ENCODE results near the gene EPS8L1. TPM values are rescaled to one million over a fixed set of nuclear protein-coding genes. Genes with fewer than 3 reads are reported as not detected.

EPS8L1 gene
- total RNA-seq, 1 donor from 2014 or later: 180 TPM

DNA sequence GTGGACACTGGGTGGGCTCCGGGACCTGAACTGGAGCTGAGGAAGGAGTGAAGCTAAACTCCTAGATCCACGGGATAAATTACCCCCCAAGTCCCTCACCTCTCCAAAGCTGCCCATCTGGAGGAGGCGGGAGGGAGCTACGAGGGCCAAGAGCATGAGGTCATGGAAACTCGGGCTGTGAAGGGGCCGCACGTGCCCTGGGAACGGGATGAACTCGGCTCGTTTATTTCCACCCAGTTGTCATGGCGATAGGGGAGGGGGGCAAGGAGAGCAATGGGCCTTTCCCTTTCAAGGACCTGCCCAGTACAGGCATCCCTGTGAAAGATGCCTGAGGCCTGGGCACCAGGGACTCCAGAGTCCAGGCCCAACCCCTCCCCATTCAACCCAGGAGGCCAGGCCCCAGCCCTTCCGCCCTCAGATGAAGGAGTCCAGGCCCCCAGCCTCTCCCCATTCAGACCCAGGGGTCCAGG, 37.9 kb downstream of the EPS8L1 start:
- Histone ChIP-seq H3K36me3 (no peaks in the 10 kb centered on the region), H3K27me3 (no peaks in the 10 kb centered on the region), H3K27ac (peak overlapping the region; percentile 96), H3K4me3 (peak overlapping the region; percentile 9 to 39), H3K9me3 (no peaks in the 10 kb centered on the region), H3K4me1 (peaks cover 68% of the 10 kb centered on the region)
- TF ChIP-seq, protein P1, sequence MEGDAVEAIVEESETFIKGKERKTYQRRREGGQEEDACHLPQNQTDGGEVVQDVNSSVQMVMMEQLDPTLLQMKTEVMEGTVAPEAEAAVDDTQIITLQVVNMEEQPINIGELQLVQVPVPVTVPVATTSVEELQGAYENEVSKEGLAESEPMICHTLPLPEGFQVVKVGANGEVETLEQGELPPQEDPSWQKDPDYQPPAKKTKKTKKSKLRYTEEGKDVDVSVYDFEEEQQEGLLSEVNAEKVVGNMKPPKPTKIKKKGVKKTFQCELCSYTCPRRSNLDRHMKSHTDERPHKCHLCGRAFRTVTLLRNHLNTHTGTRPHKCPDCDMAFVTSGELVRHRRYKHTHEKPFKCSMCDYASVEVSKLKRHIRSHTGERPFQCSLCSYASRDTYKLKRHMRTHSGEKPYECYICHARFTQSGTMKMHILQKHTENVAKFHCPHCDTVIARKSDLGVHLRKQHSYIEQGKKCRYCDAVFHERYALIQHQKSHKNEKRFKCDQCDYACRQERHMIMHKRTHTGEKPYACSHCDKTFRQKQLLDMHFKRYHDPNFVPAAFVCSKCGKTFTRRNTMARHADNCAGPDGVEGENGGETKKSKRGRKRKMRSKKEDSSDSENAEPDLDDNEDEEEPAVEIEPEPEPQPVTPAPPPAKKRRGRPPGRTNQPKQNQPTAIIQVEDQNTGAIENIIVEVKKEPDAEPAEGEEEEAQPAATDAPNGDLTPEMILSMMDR (IDR thresholded peaks at IDR 0.05): no peak
- TF ChIP-seq POLR2AphosphoS5 (IDR thresholded peaks at IDR 0.05; ENCODE audit: insufficient read depth in 1 of 2, low read depth in 1 of 2): peak; percentile 89 to 90
- TF ChIP-seq POLR2A (IDR thresholded peaks at IDR 0.05): no peak
- intact Hi-C loops (cut with DNase I): loop anchor here (10.0 kb wide), 1 partner anchor 551 kb away; no protein-coding TSS in a partner anchor
- DNase-seq (ENCODE audit: extremely low spot score in 2 of 2): peak in 1 of 2 donors; percentile 96

DNA sequence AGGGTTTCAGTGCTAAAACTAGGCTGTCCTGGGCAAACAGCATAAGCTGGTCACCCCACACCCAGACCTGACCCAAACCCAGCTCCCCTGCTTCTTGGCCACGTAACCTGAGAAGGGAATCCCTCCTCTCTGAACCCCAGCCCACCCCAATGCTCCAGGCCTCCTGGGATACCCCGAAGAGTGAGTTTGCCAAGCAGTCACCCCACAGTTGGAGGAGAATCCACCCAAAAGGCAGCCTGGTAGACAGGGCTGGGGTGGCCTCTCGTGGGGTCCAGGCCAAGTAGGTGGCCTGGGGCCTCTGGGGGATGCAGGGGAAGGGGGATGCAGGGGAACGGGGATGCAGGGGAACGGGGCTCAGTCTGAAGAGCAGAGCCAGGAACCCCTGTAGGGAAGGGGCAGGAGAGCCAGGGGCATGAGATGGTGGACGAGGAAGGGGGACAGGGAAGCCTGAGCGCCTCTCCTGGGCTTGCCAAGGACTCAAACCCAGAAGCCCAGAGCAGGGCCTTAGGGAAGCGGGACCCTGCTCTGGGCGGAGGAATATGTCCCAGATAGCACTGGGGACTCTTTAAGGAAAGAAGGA, 39.0 kb downstream of the EPS8L1 start:
- DNase-seq (ENCODE audit: extremely low spot score in 2 of 2): no peak
- H3K36me3 ChIP-seq: no peaks in the 10 kb centered on the region
- H3K27ac ChIP-seq: peak overlapping the region; percentile 96
- no peaks in the 10 kb centered on the region for H3K9me3 ChIP-seq
- peak overlapping the region in 1 of 2 donors; percentile 85 for H3K4me3 ChIP-seq
- peaks cover 69% of the 10 kb centered on the region for H3K4me1 ChIP-seq
- TF ChIP-seq, protein P1 (IDR thresholded peaks at IDR 0.05): no peak
- TF ChIP-seq POLR2A (IDR thresholded peaks at IDR 0.05): no peak
- TF ChIP-seq POLR2AphosphoS5 (IDR thresholded peaks at IDR 0.05; ENCODE audit: insufficient read depth in 1 of 2, low read depth in 1 of 2): no peak
- no peaks in the 10 kb centered on the region for H3K27me3 ChIP-seq
- intact Hi-C loops (cut with DNase I): loop anchor here (10.0 kb wide), 1 partner anchor 550 kb away; no protein-coding TSS in a partner anchor

DNA sequence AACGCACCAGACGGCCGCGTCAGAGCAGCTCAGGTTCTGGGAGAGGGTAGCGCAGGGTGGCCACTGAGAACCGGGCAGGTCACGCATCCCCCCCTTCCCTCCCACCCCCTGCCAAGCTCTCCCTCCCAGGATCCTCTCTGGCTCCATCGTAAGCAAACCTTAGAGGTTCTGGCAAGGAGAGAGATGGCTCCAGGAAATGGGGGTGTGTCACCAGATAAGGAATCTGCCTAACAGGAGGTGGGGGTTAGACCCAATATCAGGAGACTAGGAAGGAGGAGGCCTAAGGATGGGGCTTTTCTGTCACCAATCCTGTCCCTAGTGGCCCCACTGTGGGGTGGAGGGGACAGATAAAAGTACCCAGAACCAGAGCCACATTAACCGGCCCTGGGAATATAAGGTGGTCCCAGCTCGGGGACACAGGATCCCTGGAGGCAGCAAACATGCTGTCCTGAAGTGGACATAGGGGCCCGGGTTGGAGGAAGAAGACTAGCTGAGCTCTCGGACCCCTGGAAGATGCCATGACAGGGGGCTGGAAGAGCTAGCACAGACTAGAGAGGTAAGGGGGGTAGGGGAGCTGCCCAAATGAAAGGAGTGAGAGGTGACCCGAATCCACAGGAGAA, 39.9 kb downstream of the EPS8L1 start:
- no peak for TF ChIP-seq POLR2AphosphoS5 (IDR thresholded peaks at IDR 0.05; ENCODE audit: insufficient read depth in 1 of 2, low read depth in 1 of 2)
- TF ChIP-seq, protein P1 (IDR thresholded peaks at IDR 0.05): no peak
- TF ChIP-seq POLR2A (IDR thresholded peaks at IDR 0.05): no peak
- Histone ChIP-seq H3K27ac (peak overlapping the region; percentile 96), H3K4me1 (peaks cover 67% of the 10 kb centered on the region), H3K4me3 (peak overlapping the region; percentile 85 to 94), H3K36me3 (no peaks in the 10 kb centered on the region), H3K27me3 (no peaks in the 10 kb centered on the region), H3K9me3 (no peaks in the 10 kb centered on the region)
- intact Hi-C loops (cut with DNase I): loop anchor here (10.0 kb wide), 1 partner anchor 549 kb away; no protein-coding TSS in a partner anchor
- DNase-seq (ENCODE audit: extremely low spot score in 2 of 2): no peak

DNA sequence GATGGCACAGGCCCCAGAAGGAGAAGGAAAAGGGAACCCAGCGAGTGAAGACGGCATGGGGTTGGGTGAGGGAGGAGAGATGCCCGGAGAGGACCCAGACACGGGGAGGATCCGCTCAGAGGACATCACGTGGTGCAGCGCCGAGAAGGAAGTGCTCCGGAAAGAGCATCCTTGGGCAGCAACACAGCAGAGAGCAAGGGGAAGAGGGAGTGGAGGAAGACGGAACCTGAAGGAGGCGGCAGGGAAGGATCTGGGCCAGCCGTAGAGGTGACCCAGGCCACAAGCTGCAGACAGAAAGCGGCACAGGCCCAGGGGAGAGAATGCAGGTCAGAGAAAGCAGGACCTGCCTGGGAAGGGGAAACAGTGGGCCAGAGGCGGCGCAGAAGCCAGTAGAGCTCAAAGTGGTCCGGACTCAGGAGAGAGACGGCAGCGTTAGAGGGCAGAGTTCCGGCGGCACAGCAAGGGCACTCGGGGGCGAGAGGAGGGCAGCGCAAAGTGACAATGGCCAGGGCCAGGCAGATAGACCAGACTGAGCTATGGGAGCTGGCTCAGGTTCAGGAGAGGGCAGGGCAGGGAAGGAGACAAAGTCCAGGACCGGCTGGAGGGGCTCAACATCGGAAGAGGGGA, 40.7 kb downstream of the EPS8L1 start:
- Histone ChIP-seq H3K9me3 (no peaks in the 10 kb centered on the region), H3K27me3 (no peaks in the 10 kb centered on the region), H3K36me3 (no peaks in the 10 kb centered on the region), H3K4me1 (peaks cover 67% of the 10 kb centered on the region), H3K4me3 (peak overlapping the region; percentile 85 to 94), H3K27ac (peak overlapping the region; percentile 96)
- intact Hi-C loops (cut with DNase I): loop anchor here (10.0 kb wide), 1 partner anchor 548 kb away; no protein-coding TSS in a partner anchor
- TF ChIP-seq, protein P1 (IDR thresholded peaks at IDR 0.05): no peak
- TF ChIP-seq POLR2AphosphoS5 (IDR thresholded peaks at IDR 0.05; ENCODE audit: insufficient read depth in 1 of 2, low read depth in 1 of 2): peak; percentile 45 to 60
- no peak for TF ChIP-seq POLR2A (IDR thresholded peaks at IDR 0.05)
- DNase-seq (ENCODE audit: extremely low spot score in 2 of 2): no peak
